GM18499 (cell line): ENCODE results near the gene RSRC1.

Experiments
- ATAC-seq: cut with Tn5 transposase; IDR thresholded peaks from one replicate; pipeline ENCODE4 v1.9.1; 2021; ENCODE audit warnings: moderate number of reproducible peaks; ENCODE audit not compliant: insufficient read depth, unreplicated experiment

The RSRC1 gene

GRCh38 chr3:158562674-158563073, 452.8 kb downstream of the RSRC1 start:
- no peak for ATAC-seq

- ATAC-seq = no peak
Observed at GRCh38 chr3:158563076-158563475, 453.2 kb downstream of the RSRC1 start.

DNA sequence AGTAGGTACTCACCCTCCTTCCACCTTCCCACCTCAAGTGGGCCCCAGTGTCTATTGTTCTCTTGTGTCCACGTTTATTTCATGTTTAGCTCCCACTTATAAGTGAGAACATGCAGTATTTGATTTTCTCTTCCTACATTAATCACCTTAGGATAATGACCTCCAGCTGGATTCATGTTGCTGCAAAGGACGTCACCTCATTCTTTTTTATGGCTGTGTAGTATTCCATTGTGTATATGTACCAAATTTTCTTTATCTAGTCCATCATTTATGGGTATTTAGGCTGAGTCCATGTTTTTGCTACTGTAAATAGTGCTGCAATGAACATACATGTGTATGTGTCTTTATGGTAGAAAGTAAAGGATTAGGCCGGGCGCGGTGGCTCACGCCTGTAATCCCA, 455.2 kb downstream of the RSRC1 start:
- ATAC-seq = no peak

GRCh38 chr3:158568784-158569183, 458.9 kb downstream of the RSRC1 start:
- ATAC-seq = no peak

DNA sequence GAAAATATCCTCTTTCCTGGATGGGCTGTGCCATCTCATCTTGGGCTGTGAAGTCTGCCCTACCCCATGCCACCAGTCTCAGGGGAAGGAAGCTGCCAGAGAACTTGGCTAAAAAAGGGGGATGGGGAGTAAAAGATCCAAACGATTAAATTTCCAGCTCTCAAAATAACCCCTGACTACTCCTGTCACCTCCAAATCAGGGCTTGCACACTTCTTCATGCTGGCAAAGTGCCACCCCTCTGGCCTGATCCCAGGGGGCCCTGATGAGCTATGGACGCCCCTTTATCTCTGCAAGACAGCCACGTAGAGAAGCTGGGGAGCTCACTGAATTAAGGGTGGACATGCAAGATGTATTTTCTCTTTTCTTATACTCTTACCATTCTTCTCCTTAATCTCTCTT, 459.9 kb downstream of the RSRC1 start:
- ATAC-seq = no peak

- peak; percentile 99 for ATAC-seq
Observed at GRCh38 chr3:158570999-158571702, 461.3 kb downstream of the RSRC1 start, which contains the start of gene MLF1. Gene MLF1, plus strand, starts transcription at chr3:158571194. Its CDS starts 107 bp downstream, at chr3:158571301.

DNA sequence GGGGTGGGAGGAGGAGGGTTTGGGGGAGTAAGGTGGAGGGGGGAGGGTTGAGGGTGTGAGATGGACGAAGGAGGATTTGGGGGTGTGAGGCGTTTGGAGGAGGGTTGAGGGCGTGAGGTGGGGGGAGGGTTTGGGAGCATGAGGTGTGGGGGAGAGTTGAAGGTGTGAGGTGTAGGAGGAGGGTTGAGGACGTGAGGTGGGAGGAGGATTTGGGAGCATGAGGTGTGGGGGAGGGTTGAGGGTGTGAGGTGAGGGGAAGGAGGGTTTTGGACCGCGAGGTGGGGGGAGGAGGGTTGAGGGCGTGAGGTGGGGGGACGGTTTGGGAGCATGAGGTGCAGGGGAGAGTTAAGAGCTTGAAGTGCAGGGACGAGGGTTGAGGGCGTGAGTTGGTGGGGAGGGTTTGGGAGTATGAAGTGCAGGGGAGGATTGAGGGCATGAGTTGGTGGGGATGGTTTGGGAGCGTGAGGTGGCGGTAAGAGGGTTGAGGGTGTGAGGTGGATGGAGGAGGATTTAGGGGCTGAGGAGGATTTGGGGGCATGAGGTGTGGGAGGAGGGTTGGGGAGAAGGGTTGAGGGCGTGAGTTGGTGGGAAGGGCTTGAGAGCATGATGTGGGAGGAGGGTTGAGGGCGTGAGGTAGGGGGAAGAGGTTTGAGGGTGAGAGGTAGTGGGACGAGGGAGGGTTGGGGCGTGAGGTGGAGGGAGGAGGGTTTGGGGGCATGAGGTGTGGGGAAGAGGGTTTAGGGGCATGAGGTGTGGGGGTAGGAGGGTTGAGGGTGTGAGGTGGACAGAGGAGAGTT, 462.3 kb downstream of the RSRC1 start:
- no peak for ATAC-seq

GRCh38 chr3:158572766-158573060, 462.8 kb downstream of the RSRC1 start:
- ATAC-seq = no peak

- no peak for ATAC-seq
Observed at GRCh38 chr3:158573714-158574113, 463.8 kb downstream of the RSRC1 start.

DNA sequence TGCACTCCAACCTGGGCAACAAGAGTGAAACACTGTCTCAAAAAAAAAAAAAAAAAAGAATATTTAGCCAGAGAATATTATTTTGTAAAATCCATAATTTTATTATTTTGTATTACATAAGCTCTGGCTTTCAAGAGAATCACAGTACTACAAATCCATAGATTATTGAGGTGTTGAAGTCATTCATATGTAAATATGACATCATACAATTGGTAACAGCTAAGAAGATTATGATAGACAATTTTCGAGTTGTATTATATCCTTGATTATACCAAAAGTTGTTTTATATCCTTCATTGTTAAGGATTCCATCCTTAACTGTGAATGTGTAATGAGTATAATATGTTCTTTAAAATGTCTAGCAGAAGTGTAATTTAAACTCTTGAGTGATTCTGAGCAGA, 464.8 kb downstream of the RSRC1 start:
- ATAC-seq = no peak

- no peak for ATAC-seq
Observed at GRCh38 chr3:158590223-158590622, 480.3 kb downstream of the RSRC1 start.
